GM18498 (cell line): ENCODE measurements around the gene C1orf52.
A peak's percentile ranks its signal among the peaks of the same experiment; 100 is the strongest.
"Not testable (repeated sequence)": the region's sequence is repeated elsewhere in the genome, so short reads cannot be mapped to it uniquely, and the experiment has no call there.

ENCODE experiments used
- ATAC-seq: cut with Tn5 transposase; IDR thresholded peaks from one replicate; pipeline ENCODE4 v1.9.1; 2021; ENCODE audit warnings: mild to moderate bottlenecking, moderate library complexity; ENCODE audit not compliant: unreplicated experiment

C1orf52 gene

DNA sequence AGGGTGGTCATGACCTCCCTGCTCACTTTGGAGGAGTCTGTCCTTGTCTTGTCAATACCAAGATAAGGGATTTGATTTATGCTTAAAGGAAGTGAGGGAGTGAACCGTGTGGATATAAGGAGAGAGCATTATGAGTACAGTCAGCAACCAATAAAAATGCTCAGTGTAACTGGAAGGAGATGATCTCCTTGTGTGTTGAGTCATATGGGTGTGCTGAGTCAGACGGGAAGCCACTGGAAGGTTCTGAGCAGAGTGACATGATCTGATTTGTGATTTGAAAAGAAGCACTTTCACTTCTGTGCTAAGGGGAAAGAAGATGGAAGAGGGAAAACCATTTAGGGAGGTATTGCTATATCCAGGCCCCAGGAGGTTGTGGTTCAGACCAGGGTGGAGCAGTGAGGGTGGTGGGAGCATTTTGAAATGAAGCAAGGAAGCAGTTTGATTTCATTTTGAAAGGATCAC, 19.4 kb upstream of the C1orf52 start:
- ATAC-seq = no peak

GRCh38 chr1:85277802-85278201, 18.3 kb upstream of the C1orf52 start:
- no peak for ATAC-seq

DNA sequence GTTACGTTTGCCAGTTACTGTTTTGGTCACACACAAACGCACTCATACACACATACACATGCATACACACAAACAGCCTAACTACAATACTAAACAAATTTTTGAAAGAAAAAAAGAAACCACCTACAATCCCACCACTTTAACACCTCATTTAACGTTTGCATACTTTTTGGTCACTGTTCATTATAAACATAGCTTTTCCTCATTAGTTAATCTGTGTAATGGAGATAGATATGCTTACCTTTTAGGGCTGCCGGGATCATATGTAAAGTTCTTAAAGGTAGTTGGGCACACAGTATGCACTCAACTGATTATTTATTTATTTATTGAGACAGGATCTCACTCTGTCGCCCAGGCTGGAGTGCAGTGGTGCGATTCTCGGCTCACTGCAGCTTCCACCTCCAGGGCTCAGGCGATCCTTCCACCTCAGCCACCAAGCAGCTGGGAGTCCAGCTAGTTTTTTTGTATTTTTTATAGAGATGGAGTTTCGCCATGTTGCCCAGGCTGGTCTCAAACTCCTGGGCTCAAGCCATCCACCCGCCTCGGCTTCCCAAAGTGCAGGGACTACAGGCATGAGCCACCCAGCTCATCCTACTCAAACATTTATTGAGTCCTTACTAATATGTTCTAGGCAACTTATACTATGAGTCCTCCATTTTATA, 17.6 kb upstream of the C1orf52 start:
- no peak for ATAC-seq

- peak; percentile 97 for ATAC-seq
Observed at GRCh38 chr1:85276215-85276977, 16.9 kb upstream of the C1orf52 start, which contains the start of gene BCL10. BCL10 (minus strand) TSS chr1:85276632; CDS start chr1:85276352, 280 bp downstream.

- ATAC-seq = no peak
Observed at GRCh38 chr1:85275701-85276214, 16.3 kb upstream of the C1orf52 start.

DNA sequence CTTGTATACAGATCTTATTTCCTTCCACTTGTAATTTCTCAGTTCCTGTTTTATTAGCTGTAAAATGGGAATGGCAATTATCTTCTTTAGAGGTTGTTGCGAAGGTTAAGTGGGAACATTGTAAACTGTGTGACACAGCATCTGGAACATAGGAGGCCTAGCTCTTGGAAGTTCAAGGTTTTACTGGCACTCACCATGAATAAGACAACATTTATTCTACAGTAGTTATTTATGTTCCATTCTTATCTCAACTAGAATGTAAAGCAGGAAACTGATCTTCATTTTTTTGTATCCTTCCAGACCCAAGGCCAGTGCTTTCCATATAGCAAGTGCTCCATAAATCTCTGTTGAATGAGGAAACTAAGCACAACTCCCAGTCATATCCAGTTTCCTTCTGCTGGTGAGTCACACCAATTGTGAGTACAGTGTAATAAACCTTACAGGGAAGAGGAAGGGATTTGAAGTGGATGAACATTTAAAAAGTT, 15.5 kb upstream of the C1orf52 start:
- ATAC-seq = no peak

DNA sequence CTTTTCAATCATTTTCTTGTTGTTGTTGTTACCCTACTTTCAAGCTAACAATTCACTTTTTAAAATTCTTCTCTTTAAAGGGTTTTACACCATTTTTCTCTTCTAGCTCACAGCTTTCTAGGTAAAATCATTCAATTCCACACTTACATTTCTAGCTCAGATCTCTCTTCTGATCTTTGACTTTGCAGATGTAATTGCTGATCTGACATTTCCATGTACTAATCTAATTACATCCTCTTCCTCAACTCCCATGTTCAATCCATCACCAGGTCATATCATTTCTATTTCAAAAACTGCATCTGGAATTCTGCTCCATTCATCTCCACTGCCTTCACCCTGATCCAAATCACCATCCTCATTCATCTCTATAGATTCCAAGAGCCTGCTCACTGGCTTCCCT, 13.9 kb upstream of the C1orf52 start:
- ATAC-seq = no peak

DNA sequence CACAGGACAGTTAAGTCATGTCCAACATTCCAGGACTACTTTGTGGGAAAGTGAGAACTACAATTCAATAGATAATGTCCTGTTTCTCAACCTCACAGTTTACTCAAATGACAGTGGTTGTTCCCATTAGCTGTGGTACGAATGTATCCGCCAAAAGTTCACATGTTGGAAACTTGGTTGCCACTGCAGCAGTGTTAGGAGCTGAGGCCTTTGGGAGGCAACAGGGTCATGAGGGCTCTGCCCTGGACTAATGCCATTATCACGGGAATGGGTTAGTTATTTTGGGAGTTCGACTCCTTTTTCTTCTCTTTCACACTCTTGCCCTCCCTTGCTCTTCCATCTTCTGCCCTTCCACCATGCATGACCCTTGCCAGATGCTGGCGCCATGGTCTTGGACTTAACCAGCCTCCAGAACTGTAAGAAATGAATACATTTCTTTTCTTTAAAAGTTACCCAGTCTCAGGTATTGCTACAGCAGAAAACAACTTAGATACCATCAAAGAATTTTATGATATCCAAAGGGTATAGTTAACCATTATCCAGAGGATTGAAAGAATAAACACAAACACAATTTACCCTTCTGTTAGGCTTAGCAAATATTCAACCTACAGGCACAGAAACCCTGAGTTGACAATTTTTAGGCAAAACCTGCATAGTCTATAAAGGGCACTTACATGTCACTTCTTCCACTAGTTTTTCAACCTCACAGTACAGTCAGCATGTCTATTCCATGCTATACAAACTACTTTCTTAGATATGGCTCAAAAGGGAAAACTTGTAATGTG, 9.5 kb upstream of the C1orf52 start:
- no peak for ATAC-seq

GRCh38 chr1:85267313-85267712, 7.9 kb upstream of the C1orf52 start:
- no peak for ATAC-seq

DNA sequence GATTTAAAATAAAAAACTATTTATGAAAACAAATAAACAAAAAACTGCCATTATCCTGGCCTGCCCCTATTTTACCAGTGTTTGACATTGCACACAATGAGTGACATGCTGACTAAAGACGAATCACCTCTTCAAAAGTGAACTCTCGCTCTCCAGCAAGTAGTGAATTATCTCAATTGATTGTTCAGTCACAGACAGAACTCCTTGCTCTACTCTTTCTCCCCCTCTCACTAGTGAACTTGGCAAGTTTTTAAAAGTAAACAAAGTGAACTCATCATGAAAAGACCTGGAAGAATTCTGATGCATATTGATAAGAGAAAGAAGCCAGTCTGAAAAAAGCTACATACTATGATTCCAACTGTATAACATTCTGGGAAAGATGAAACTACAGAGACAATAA, 4.7 kb upstream of the C1orf52 start:
- no peak for ATAC-seq

GRCh38 chr1:85262985-85263384, 3.5 kb upstream of the C1orf52 start:
- no peak for ATAC-seq

- peak; percentile 0 for ATAC-seq
Observed at GRCh38 chr1:85259912-85260274, 431 bp upstream of the C1orf52 start.

- no peak for ATAC-seq
Observed at GRCh38 chr1:85258536-85259117, 835 bp downstream of the C1orf52 start.

DNA sequence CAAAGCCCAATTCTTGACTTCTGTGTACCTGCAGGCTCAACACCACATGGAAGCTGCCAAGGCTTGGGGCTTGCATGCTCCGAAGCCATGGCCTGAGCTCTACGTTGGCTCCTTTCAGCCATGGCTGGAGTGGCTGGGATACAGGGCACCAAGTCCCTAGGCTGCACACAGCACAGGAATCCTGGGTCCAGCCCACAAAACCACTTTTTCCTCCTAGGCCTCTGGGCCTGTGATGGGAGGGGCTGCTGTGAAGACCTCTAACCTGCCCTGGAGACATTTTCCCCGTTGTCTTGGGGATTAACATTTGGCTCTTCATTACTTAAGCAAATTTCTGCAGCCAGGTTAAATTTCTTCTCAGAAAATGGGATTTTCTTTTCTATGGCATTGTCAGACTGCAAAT, 10.4 kb downstream of the C1orf52 start:
- ATAC-seq = not testable (repeated sequence)

DNA sequence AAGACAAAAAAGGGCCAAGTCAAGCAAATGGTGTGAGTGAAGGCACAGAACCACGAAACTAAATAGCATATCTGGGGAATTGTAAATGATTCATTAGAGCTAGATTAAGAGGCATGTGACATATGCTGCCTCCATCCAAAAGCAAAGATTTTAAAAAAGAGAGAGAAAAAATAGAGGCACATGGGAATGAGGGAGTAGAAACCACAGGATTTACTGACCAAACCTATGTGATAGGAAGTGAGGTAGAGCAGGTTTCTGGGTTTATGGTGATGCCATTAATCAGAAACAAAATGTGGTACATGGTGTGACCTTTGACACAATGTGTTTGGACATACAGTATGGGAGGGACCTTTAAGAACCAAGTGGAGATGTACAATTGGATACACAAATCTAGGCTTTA, 13.6 kb downstream of the C1orf52 start:
- ATAC-seq = no peak

DNA sequence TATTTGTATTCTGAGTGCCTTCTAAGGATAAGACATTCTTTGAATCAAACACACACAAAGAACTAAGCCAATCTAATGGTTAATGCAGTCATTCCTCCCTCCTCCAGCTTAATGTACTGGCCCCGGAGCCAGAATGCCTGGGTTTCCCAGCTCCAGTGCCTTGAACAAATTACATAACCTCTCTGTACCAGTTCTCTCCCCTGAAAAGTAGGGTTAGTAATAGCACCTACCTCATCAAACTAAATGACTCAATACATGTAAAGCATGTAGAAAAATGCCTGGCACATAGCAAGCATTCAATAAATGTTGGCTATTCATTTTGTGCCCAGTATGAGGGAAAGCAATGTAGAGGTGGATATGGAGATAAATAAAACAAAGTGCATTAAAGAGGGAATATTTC, 14.0 kb downstream of the C1orf52 start:
- no peak for ATAC-seq

DNA sequence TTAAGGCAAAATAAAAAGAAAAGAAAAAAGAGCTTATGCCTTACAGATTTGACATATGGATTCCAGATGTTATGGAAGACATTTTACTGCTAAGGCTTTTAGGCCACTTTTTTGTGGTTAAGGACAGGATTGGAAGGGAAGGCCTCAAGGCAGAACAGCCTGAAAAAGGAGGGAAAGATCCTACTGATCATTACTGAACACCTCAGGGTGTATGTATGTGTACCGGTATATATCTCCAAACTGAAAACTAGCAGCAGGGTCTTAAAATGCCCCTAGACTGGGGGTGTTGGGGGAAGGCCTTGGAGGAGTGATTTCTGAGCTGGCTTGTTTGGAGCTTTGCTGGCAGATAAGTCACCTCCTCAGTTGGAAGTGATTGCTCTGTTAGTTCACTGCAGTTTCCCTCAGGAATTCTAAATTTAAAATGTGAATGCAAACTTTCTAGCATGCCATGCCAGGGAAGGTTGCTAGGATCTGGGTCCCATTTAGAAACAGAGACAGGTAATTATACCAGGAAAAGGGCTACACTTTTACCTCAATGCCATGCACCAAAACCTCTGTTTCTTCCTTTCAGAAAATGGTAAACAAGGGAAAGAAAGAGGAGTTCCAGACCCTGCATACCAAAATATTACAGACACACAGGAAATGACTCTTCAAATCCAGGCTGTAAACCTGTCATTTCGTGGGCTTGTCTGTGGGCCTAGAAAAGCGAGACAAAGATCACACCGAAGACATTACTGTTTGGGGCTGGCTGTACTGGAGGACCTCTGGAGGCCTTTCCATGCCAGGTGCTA, 15.0 kb downstream of the C1orf52 start:
- no peak for ATAC-seq

DNA sequence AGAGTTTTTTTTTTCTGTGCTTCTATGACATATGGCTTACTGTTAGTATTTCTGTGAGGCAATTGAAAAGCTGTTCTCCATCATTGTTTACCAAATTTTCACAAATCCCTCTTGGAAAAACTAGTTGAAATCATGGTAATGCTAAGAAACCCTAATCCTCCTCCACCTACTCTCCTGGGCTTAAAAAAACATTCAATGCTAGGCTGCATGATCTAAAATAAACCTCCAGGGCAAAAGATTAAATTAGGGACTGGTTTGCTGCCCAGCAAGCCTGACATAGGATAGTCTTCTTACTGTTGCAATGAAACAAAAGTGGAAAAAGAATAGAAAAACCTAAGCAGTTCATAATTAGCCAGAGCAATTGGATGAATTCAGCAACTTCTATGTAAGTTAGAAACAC, 16.1 kb downstream of the C1orf52 start:
- no peak for ATAC-seq

GRCh38 chr1:85240643-85241042, 18.8 kb downstream of the C1orf52 start:
- no peak for ATAC-seq

- peak; percentile 58 for ATAC-seq
Observed at GRCh38 chr1:85240174-85240601, 19.3 kb downstream of the C1orf52 start.
